Activated CD4-positive, alpha-beta T cell treated with anti-CD3 and anti-CD28 coated beads for 48 hours (primary cell): ENCODE results near the gene GJB5.

Experiments used
- DNase-seq: peaks from one replicate; pipeline ENCODE4 v3.0.0-alpha.2; 2020

The GJB5 gene

GRCh38 chr1:34796990-34797389 is 42.1 kb downstream of the GJB5 start:
- no peak for DNase-seq

GRCh38 chr1:34800214-34800613 is 45.4 kb downstream of the GJB5 start:
- DNase-seq: peak; percentile 40

GRCh38 chr1:34803770-34804169 is 48.9 kb downstream of the GJB5 start:
- DNase-seq: no peak

GRCh38 chr1:34806396-34806795 is 51.5 kb downstream of the GJB5 start:
- DNase-seq: no peak
